Trophoblast cell (in vitro differentiated cells and primary cell): Measurements from ENCODE around the gene CASP9.

Experiments used
- DNase-seq, 2 donors: peaks; one replicate each; pipeline ENCODE4 v3.0.0-alpha.2; 2016
- H2AFZ ChIP-seq: 2 replicates; pipeline ENCODE4 v1.6.1; 2013; ENCODE audit warnings: low read length, moderate library complexity, mild to moderate bottlenecking; ENCODE audit not compliant: insufficient read depth, poor library complexity
- H2AK5ac ChIP-seq: 2 replicates; pipeline ENCODE4 v1.6.1; 2013; ENCODE audit warnings: mild to moderate bottlenecking, low read length
- H2BK120ac ChIP-seq: 2 replicates; pipeline ENCODE4 v1.6.1; 2013; ENCODE audit warnings: low read length, mild to moderate bottlenecking, moderate library complexity; ENCODE audit not compliant: insufficient read depth, poor library complexity
- H2BK12ac ChIP-seq: 2 replicates; pipeline ENCODE4 v1.6.1; 2013; ENCODE audit warnings: mild to moderate bottlenecking, low read length, moderate library complexity
- H2BK5ac ChIP-seq: 2 replicates; pipeline ENCODE4 v1.6.1; 2013; ENCODE audit warnings: low read length, low read depth, moderate library complexity, mild to moderate bottlenecking; ENCODE audit not compliant: poor library complexity
- H3K14ac ChIP-seq: 2 replicates; pipeline ENCODE4 v1.6.1; 2013; ENCODE audit warnings: mild to moderate bottlenecking, low read length
- H3K18ac ChIP-seq: 2 replicates; pipeline ENCODE4 v1.6.1; 2013; ENCODE audit warnings: mild to moderate bottlenecking, low read length
- H3K23ac ChIP-seq: 2 replicates; pipeline ENCODE4 v1.6.1; 2013; ENCODE audit warnings: low read length
- H3K27ac ChIP-seq: 2 replicates; pipeline ENCODE4 v1.5.1; 2013; ENCODE audit warnings: low read depth, mild to moderate bottlenecking, inconsistent platforms, low read length, moderate library complexity
- H3K27me3 ChIP-seq: 2 replicates; pipeline ENCODE4 v1.6.1; 2013; ENCODE audit warnings: inconsistent platforms, mild to moderate bottlenecking, low read length, moderate library complexity; ENCODE audit not compliant: insufficient read depth
- H3K36me3 ChIP-seq, 2 experiments: 1 replicate in 1 of 2; 2 replicates in 1 of 2; pipeline ENCODE4 v1.6.1; 2013; ENCODE audit warnings: low read length in 2 of 2, mild to moderate bottlenecking in 2 of 2, moderate library complexity in 1 of 2; ENCODE audit not compliant: insufficient read depth in 2 of 2, control insufficient read depth in 1 of 2
- H3K4ac ChIP-seq: 2 replicates; pipeline ENCODE4 v1.6.1; 2013; ENCODE audit warnings: low read depth, mild to moderate bottlenecking, low read length, moderate library complexity
- H3K4me1 ChIP-seq, 2 experiments: 1 replicate in 1 of 2; 2 replicates in 1 of 2; pipeline ENCODE4 v1.6.1; 2013; ENCODE audit warnings: low read length in 2 of 2, mild to moderate bottlenecking in 2 of 2, moderate library complexity in 1 of 2; ENCODE audit not compliant: insufficient read depth in 2 of 2, control insufficient read depth in 1 of 2
- H3K4me2 ChIP-seq: 2 replicates; pipeline ENCODE4 v1.6.1; 2013; ENCODE audit warnings: inconsistent platforms, mild to moderate bottlenecking, low read length, moderate library complexity
- H3K4me3 ChIP-seq: 2 replicates; pipeline ENCODE4 v1.5.1; 2013; ENCODE audit warnings: mild to moderate bottlenecking, low read depth, low read length, inconsistent platforms
- H3K79me1 ChIP-seq: one replicate; pipeline ENCODE4 v1.6.1; 2013; ENCODE audit warnings: low read length
- H3K79me2 ChIP-seq: 2 replicates; pipeline ENCODE4 v1.6.1; 2013; ENCODE audit warnings: low read length, mild to moderate bottlenecking; ENCODE audit not compliant: control insufficient read depth, insufficient read depth, poor library complexity
- H3K9ac ChIP-seq: 2 replicates; pipeline ENCODE4 v1.6.1; 2013; ENCODE audit warnings: mild to moderate bottlenecking, low read length
- H3K9me3 ChIP-seq: 2 replicates; pipeline ENCODE4 v1.6.1; 2013; ENCODE audit warnings: low read depth, mild to moderate bottlenecking, control low read depth, inconsistent platforms, low read length; ENCODE audit not compliant: insufficient read depth
- H4K12ac ChIP-seq: 2 replicates; pipeline ENCODE4 v1.6.1; 2013; ENCODE audit warnings: low read depth, mild to moderate bottlenecking, low read length, moderate library complexity
- H4K8ac ChIP-seq: 2 replicates; pipeline ENCODE4 v1.6.1; 2013; ENCODE audit warnings: low read depth, mild to moderate bottlenecking, low read length, moderate library complexity
- H4K91ac ChIP-seq: one replicate; pipeline ENCODE4 v1.6.1; 2013; ENCODE audit warnings: low read depth, mild to moderate bottlenecking, low read length, moderate library complexity
- WGBS: extraction: QIAGEN DNeasy Blood & Tissue Kit; methylation state at CpG from one replicate; pipeline ENCODE4 v1.1.7; 2013; ENCODE audit warnings: missing lambda C conversion rate; ENCODE audit not compliant: insufficient read length, insufficient coverage; ENCODE audit errors: extremely low coverage; 5-methylcytosine and 5-hydroxymethylcytosine counted together

The CASP9 gene

GRCh38 chr1:15506831-15507230, 17.2 kb downstream of the CASP9 start:
- Histone ChIP-seq H4K12ac (no peak overlapping the region), H3K27me3 (no peaks in the 10 kb centered on the region), H4K91ac (no peak overlapping the region), H3K14ac (no peak overlapping the region), H3K9me3 (peaks cover 2% of the 10 kb centered on the region), H2BK12ac (no peak overlapping the region), H2BK120ac (no peak overlapping the region), H2AFZ (no peak overlapping the region), H2AK5ac (no peak overlapping the region), H3K79me2 (no peaks in the 10 kb centered on the region), H3K36me3 (peaks cover 4 to 5% of the 10 kb centered on the region in 2 experiments), H3K9ac (no peak overlapping the region), H3K4me2 (no peak overlapping the region), H3K4me3 (no peak overlapping the region), H3K23ac (no peak overlapping the region), H3K27ac (no peak overlapping the region), H3K79me1 (no peaks in the 10 kb centered on the region), H3K4me1 (peaks cover 0 to 6% of the 10 kb centered on the region in 2 experiments), H4K8ac (no peak overlapping the region), H3K18ac (no peak overlapping the region), H3K4ac (no peak overlapping the region), H2BK5ac (no peak overlapping the region)
- DNase-seq = no peak
- WGBS = no CpG with 5 or more reads among the region's 17 CpGs

GRCh38 chr1:15504436-15504835, 19.6 kb downstream of the CASP9 start:
- Histone ChIP-seq H3K14ac (no peak overlapping the region), H3K9me3 (peaks cover 2% of the 10 kb centered on the region), H3K23ac (no peak overlapping the region), H3K36me3 (peaks cover 4 to 5% of the 10 kb centered on the region in 2 experiments), H3K4me3 (no peak overlapping the region), H2AK5ac (no peak overlapping the region), H3K79me2 (no peaks in the 10 kb centered on the region), H3K4me1 (peaks cover 7 to 16% of the 10 kb centered on the region in 2 experiments), H2AFZ (no peak overlapping the region), H2BK12ac (no peak overlapping the region), H2BK120ac (no peak overlapping the region), H3K27ac (no peak overlapping the region), H4K12ac (no peak overlapping the region), H2BK5ac (no peak overlapping the region), H3K4ac (no peak overlapping the region), H3K9ac (no peak overlapping the region), H4K8ac (no peak overlapping the region), H3K79me1 (no peaks in the 10 kb centered on the region), H3K18ac (no peak overlapping the region), H4K91ac (no peak overlapping the region), H3K27me3 (no peaks in the 10 kb centered on the region), H3K4me2 (no peak overlapping the region)
- no CpG with 5 or more reads among the region's 4 CpGs for WGBS
- no peak for DNase-seq

GRCh38 chr1:15501208-15502032, 22.6 kb downstream of the CASP9 start:
- no peak overlapping the region for H3K23ac ChIP-seq
- H2BK120ac ChIP-seq = no peak overlapping the region
- no peak overlapping the region for H3K9ac ChIP-seq
- no peak overlapping the region for H3K4me2 ChIP-seq
- H3K36me3 ChIP-seq = peaks cover 4 to 5% of the 10 kb centered on the region in 2 experiments
- no peak overlapping the region for H3K14ac ChIP-seq
- no CpG with 5 or more reads among the region's 17 CpGs for WGBS
- H3K18ac ChIP-seq = no peak overlapping the region
- H2BK12ac ChIP-seq = no peak overlapping the region
- no peak overlapping the region for H3K4ac ChIP-seq
- no peaks in the 10 kb centered on the region for H3K79me1 ChIP-seq
- H4K8ac ChIP-seq = no peak overlapping the region
- no peak overlapping the region for H3K4me3 ChIP-seq
- no peaks in the 10 kb centered on the region for H3K9me3 ChIP-seq
- no peak overlapping the region for H4K12ac ChIP-seq
- H2AK5ac ChIP-seq = no peak overlapping the region
- no peak overlapping the region for H3K27ac ChIP-seq
- no peak overlapping the region for H4K91ac ChIP-seq
- no peaks in the 10 kb centered on the region for H3K27me3 ChIP-seq
- H3K79me2 ChIP-seq = no peaks in the 10 kb centered on the region
- DNase-seq = peak; percentile 65 to 81
- H3K4me1 ChIP-seq = peaks cover 7 to 14% of the 10 kb centered on the region in 2 experiments
- H2AFZ ChIP-seq = no peak overlapping the region
- no peak overlapping the region for H2BK5ac ChIP-seq

GRCh38 chr1:15500184-15501178, 23.5 kb downstream of the CASP9 start:
- Histone ChIP-seq H3K4me2 (peak overlapping the region; percentile 9), H2AK5ac (no peak overlapping the region), H2BK120ac (no peak overlapping the region), H3K4ac (no peak overlapping the region), H3K14ac (no peak overlapping the region), H3K9ac (no peak overlapping the region), H3K9me3 (no peaks in the 10 kb centered on the region), H3K4me3 (no peak overlapping the region), H3K79me1 (no peaks in the 10 kb centered on the region), H3K23ac (no peak overlapping the region), H3K27me3 (no peaks in the 10 kb centered on the region), H3K79me2 (no peaks in the 10 kb centered on the region), H3K27ac (no peak overlapping the region), H2BK5ac (no peak overlapping the region), H4K8ac (no peak overlapping the region), H4K91ac (no peak overlapping the region), H3K18ac (no peak overlapping the region), H3K36me3 (peaks cover 0 to under 1% of the 10 kb centered on the region in 2 experiments), H2AFZ (no peak overlapping the region), H3K4me1 (peaks cover 7 to 14% of the 10 kb centered on the region in 2 experiments), H2BK12ac (no peak overlapping the region), H4K12ac (no peak overlapping the region)
- WGBS = no CpG with 5 or more reads among the region's 19 CpGs
- peak in 1 of 2 donors; percentile 12 for DNase-seq
